ENCODE data around the gene PRG3. TPM values are rescaled to one million over a fixed set of nuclear protein-coding genes. Genes with fewer than 3 reads are reported as not detected.
"Not testable (repeated sequence)": the region's sequence is repeated elsewhere in the genome, so short reads cannot be mapped to it uniquely, and the experiment has no call there.

PRG3 gene
- total RNA-seq, 1 donor from 2014 or later, result not detected

- no peak for DNase-seq (ENCODE audit: low spot score)
- no peak for ATAC-seq
These were observed 17.5 kb downstream of the PRG3 start for GRCh38 chr11:57363131-57364080.

- DNase-seq (ENCODE audit: low spot score), result no peak
- no peak for ATAC-seq
These were observed 19.0 kb downstream of the PRG3 start for GRCh38 chr11:57361926-57362325.

GRCh38 chr11:57361420-57361819, 19.5 kb downstream of the PRG3 start:
- ATAC-seq; DNase-seq (ENCODE audit: low spot score): not testable (repeated sequence)

- no peak for DNase-seq (ENCODE audit: low spot score)
- no peak for ATAC-seq
These were observed 20.0 kb downstream of the PRG3 start for GRCh38 chr11:57360991-57361390.

GRCh38 chr11:57359896-57360690, 20.9 kb downstream of the PRG3 start:
- ATAC-seq (no peak), DNase-seq (ENCODE audit: low spot score) (no peak)

- DNase-seq (ENCODE audit: low spot score), result no peak
These were observed 21.6 kb downstream of the PRG3 start for GRCh38 chr11:57359396-57359795.

GRCh38 chr11:57358991-57359390, 22.0 kb downstream of the PRG3 start:
- no peak for DNase-seq (ENCODE audit: low spot score)
- no peak for ATAC-seq

More at GRCh38 chr11:57359396-57359795, 21.6 kb downstream of the PRG3 start:
- no peak for ATAC-seq

GRCh38 chr11:57358543-57358961, 22.4 kb downstream of the PRG3 start:
- no peak for DNase-seq (ENCODE audit: low spot score)
- no peak for ATAC-seq

- DNase-seq (ENCODE audit: low spot score) (no peak), ATAC-seq (no peak)
These were observed 23.1 kb downstream of the PRG3 start for GRCh38 chr11:57357856-57358255.

GRCh38 chr11:57357310-57357709, 23.6 kb downstream of the PRG3 start:
- ATAC-seq (no peak), DNase-seq (ENCODE audit: low spot score) (no peak)

GRCh38 chr11:57356268-57356667, 24.7 kb downstream of the PRG3 start:
- ATAC-seq, result peak; percentile 93
- peak; percentile 59 for DNase-seq (ENCODE audit: low spot score)

GRCh38 chr11:57354699-57355098, 26.3 kb downstream of the PRG3 start:
- ATAC-seq (no peak), DNase-seq (ENCODE audit: low spot score) (no peak)

GRCh38 chr11:57353852-57354251, 27.1 kb downstream of the PRG3 start:
- DNase-seq (ENCODE audit: low spot score) (no peak), ATAC-seq (no peak)

- ATAC-seq (no peak), DNase-seq (ENCODE audit: low spot score) (no peak)
These were observed 27.5 kb downstream of the PRG3 start for GRCh38 chr11:57353446-57353845.

- ATAC-seq (no peak), DNase-seq (ENCODE audit: low spot score) (no peak)
These were observed 27.9 kb downstream of the PRG3 start for GRCh38 chr11:57353036-57353435.

GRCh38 chr11:57349491-57350274, 31.3 kb downstream of the PRG3 start:
- ATAC-seq (peak; percentile 84), DNase-seq (ENCODE audit: low spot score) (peak; percentile 73)

- DNase-seq (ENCODE audit: low spot score) (no peak), ATAC-seq (no peak)
These were observed 32.2 kb downstream of the PRG3 start for GRCh38 chr11:57348636-57349313.

- DNase-seq (ENCODE audit: low spot score), result no peak
- ATAC-seq, result no peak
These were observed 32.9 kb downstream of the PRG3 start for GRCh38 chr11:57348052-57348451.

GRCh38 chr11:57347336-57347735, 33.6 kb downstream of the PRG3 start:
- ATAC-seq (no peak), DNase-seq (ENCODE audit: low spot score) (no peak)

GRCh38 chr11:57345555-57346211, 35.3 kb downstream of the PRG3 start:
- DNase-seq (ENCODE audit: low spot score), result peak; percentile 73

More at GRCh38 chr11:57345555-57346211, 35.3 kb downstream of the PRG3 start:
- ATAC-seq, result peak; percentile 89
